Measurements from ENCODE around the gene SREBF2. TPM values are rescaled to one million over a fixed set of nuclear protein-coding genes. Genes with fewer than 3 reads are reported as not detected.

Gene SREBF2
- polyA plus RNA-seq, 2 of the 4 experiments (the other 2 are of a cell fraction): 19.4 to 30.8 TPM

DNA sequence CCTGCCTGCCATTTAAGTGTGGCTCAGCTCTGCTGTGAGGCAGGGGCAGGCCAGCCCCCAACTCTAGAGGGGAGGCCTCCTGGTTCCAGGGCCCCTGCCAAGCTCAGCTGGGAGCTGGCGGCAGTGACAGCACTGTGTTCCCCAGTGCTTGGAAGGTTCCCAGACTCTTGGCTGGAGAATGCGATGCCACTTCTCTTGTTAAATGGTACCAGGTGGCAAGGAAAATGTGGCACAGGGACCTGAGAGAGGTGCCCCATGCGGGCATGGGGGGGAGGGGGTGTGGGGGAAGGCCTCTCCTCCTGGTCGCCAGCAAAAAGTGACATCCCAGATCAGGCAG, 102.1 kb downstream of the SREBF2 start (continued):
- TF ChIP-seq REST (IDR thresholded peaks at IDR 0.05): no peak

- no peak for TF ChIP-seq ESRRA (IDR thresholded peaks at IDR 0.05; ENCODE audit: borderline replicate concordance, low read length)
- TF ChIP-seq ZNF302 (CRISPR knock-in tag; IDR thresholded peaks at IDR 0.05): no peak
- TF ChIP-seq HEYL (CRISPR knock-in tag; IDR thresholded peaks at IDR 0.05): no peak
- no peak for TF ChIP-seq POLR2A (IDR thresholded peaks at IDR 0.05; ENCODE audit: low read length)
- no peak for TF ChIP-seq TFCP2L1 (CRISPR knock-in tag; IDR thresholded peaks at IDR 0.05)
- no peak for TF ChIP-seq RCOR1 (IDR thresholded peaks at IDR 0.05; ENCODE audit: low read depth, low read length)
- TF ChIP-seq, protein P1, sequence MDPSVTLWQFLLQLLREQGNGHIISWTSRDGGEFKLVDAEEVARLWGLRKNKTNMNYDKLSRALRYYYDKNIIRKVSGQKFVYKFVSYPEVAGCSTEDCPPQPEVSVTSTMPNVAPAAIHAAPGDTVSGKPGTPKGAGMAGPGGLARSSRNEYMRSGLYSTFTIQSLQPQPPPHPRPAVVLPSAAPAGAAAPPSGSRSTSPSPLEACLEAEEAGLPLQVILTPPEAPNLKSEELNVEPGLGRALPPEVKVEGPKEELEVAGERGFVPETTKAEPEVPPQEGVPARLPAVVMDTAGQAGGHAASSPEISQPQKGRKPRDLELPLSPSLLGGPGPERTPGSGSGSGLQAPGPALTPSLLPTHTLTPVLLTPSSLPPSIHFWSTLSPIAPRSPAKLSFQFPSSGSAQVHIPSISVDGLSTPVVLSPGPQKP (IDR thresholded peaks at IDR 0.05; ENCODE audit: low read depth, low read length): no peak
- TF ChIP-seq HES2 (IDR thresholded peaks at IDR 0.05): no peak
- no peak for TF ChIP-seq GATA3 (IDR thresholded peaks at IDR 0.05; ENCODE audit: borderline replicate concordance)
- TF ChIP-seq MAZ (IDR thresholded peaks at IDR 0.05; ENCODE audit: borderline replicate concordance, low read depth, low read length): no peak
- TF ChIP-seq BHLHE40 (IDR thresholded peaks at IDR 0.05; ENCODE audit: low read depth, low read length): no peak
- TF ChIP-seq RNF2 (IDR thresholded peaks at IDR 0.05; ENCODE audit: borderline replicate concordance, low read depth): no peak
- no peak for TF ChIP-seq JUNB (IDR thresholded peaks at IDR 0.05)
- TF ChIP-seq HOXB5 (CRISPR knock-in tag; IDR thresholded peaks at IDR 0.05): no peak
- TF ChIP-seq HDAC2 (IDR thresholded peaks at IDR 0.05): no peak
- Histone ChIP-seq H3K9me3 (no peaks in the 10 kb centered on the region), H3K4me3 (no peak overlapping the region), H3K4me2 (no peak overlapping the region), H3K4me1 (peaks cover 4% of the 10 kb centered on the region; the same call in 1 of the 3 replicates), H3K27ac (no peak overlapping the region)
- 92% methylated on average over 6 of the region's 9 CpGs for WGBS (ENCODE audit: missing lambda C conversion rate)
- no peak for DNase-seq (ENCODE audit: low read depth in 1 of 2, low spot score in 1 of 2)
- ATAC-seq: no peak
- FAIRE-seq: no peak
- CTCF ChIA-PET: interaction anchor here (2.4 kb wide), 1 partner anchor 9 kb away, joined by 10 read pairs; the partner anchor contains the start of gene TNFRSF13C
- POLR2A ChIA-PET: interaction anchor here (1.3 kb wide), 1 partner anchor 10 kb away, joined by 3 read pairs; no protein-coding TSS in a partner anchor
These were observed 102.6 kb downstream of the SREBF2 start for GRCh38 chr22:41935509-41935908.

- FAIRE-seq (no peak), DNase-seq (ENCODE audit: low read depth in 1 of 2, low spot score in 1 of 2) (no peak), ATAC-seq (no peak)
- Histone ChIP-seq H3K4me3 (no peak overlapping the region), H3K9me3 (no peaks in the 10 kb centered on the region), H3K4me2 (no peak overlapping the region), H3K4me1 (peaks cover 8% of the 10 kb centered on the region; the same call in 1 of the 3 replicates), H3K27ac (no peak overlapping the region)
- TF ChIP-seq TP53 (CRISPR knock-in tag; IDR thresholded peaks at IDR 0.05) (no peak), REST (IDR thresholded peaks at IDR 0.05) (no peak), HDAC2 (IDR thresholded peaks at IDR 0.05) (no peak), CBX2 (IDR thresholded peaks at IDR 0.05; ENCODE audit: borderline replicate concordance, low read depth) (no peak), ZSCAN20 (CRISPR knock-in tag; IDR thresholded peaks at IDR 0.05) (no peak)
- TF ChIP-seq, protein P2, sequence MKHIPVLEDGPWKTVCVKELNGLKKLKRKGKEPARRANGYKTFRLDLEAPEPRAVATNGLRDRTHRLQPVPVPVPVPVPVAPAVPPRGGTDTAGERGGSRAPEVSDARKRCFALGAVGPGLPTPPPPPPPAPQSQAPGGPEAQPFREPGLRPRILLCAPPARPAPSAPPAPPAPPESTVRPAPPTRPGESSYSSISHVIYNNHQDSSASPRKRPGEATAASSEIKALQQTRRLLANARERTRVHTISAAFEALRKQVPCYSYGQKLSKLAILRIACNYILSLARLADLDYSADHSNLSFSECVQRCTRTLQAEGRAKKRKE (CRISPR knock-in tag; IDR thresholded peaks at IDR 0.05; ENCODE audit: low read depth): no peak
- TF ChIP-seq, protein P3, sequence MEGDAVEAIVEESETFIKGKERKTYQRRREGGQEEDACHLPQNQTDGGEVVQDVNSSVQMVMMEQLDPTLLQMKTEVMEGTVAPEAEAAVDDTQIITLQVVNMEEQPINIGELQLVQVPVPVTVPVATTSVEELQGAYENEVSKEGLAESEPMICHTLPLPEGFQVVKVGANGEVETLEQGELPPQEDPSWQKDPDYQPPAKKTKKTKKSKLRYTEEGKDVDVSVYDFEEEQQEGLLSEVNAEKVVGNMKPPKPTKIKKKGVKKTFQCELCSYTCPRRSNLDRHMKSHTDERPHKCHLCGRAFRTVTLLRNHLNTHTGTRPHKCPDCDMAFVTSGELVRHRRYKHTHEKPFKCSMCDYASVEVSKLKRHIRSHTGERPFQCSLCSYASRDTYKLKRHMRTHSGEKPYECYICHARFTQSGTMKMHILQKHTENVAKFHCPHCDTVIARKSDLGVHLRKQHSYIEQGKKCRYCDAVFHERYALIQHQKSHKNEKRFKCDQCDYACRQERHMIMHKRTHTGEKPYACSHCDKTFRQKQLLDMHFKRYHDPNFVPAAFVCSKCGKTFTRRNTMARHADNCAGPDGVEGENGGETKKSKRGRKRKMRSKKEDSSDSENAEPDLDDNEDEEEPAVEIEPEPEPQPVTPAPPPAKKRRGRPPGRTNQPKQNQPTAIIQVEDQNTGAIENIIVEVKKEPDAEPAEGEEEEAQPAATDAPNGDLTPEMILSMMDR (IDR thresholded peaks at IDR 0.05): no peak
- ChIA-PET POLR2A (no interaction called here), CTCF (interaction anchor here (2.4 to 6.2 kb wide), 2 partner anchors 10 to 238 kb away, joined by 10 to 81 read pairs; partner anchors contain the start of genes MEI1 and TNFRSF13C)
- WGBS (ENCODE audit: missing lambda C conversion rate): 96% methylated on average over 2 of the region's 2 CpGs
These were observed 103.9 kb downstream of the SREBF2 start for GRCh38 chr22:41936894-41937169.
